ENCODE measurements around the gene AVP.
"Not testable (repeated sequence)": the region's sequence is repeated elsewhere in the genome, so short reads cannot be mapped to it uniquely, and the experiment has no call there.

AVP gene

GRCh38 chr20:3084283-3084985 lies at the start of gene AVP:
AVP (minus strand) TSS chr20:3084724; CDS start chr20:3084674, 50 bp downstream.
- no peaks in the 10 kb centered on the region for H3K36me3 Mint-ChIP-seq (ENCODE audit: low read depth)
- no peak for DNase-seq
- peaks cover 9% of the 10 kb centered on the region for H3K4me1 Mint-ChIP-seq (ENCODE audit: low read depth)
- no peak within 1 kb of the TSS for H3K27ac Mint-ChIP-seq
- peaks cover 45% of the 10 kb centered on the region for H3K27me3 Mint-ChIP-seq
- peak within 1 kb of the TSS; percentile 41 for H3K4me3 Mint-ChIP-seq
- H3K9me3 Mint-ChIP-seq, result no peaks in the 10 kb centered on the region

GRCh38 chr20:3134151-3134550 lies 49.6 kb upstream of the AVP start:
- H3K27ac Mint-ChIP-seq, result no peak overlapping the region
- peaks cover 7% of the 10 kb centered on the region for H3K36me3 Mint-ChIP-seq (ENCODE audit: low read depth)
- H3K9me3 Mint-ChIP-seq, result no peaks in the 10 kb centered on the region
- H3K27me3 Mint-ChIP-seq, result no peaks in the 10 kb centered on the region
- DNase-seq, result no peak
- H3K4me3 Mint-ChIP-seq, result no peak overlapping the region
- peaks cover 20% of the 10 kb centered on the region for H3K4me1 Mint-ChIP-seq (ENCODE audit: low read depth)

GRCh38 chr20:3133155-3133554 lies 48.6 kb upstream of the AVP start:
- no peak for DNase-seq
- no peaks in the 10 kb centered on the region for H3K27me3 Mint-ChIP-seq
- peaks cover 17% of the 10 kb centered on the region for H3K4me1 Mint-ChIP-seq (ENCODE audit: low read depth)
- H3K36me3 Mint-ChIP-seq (ENCODE audit: low read depth), result peaks cover 5% of the 10 kb centered on the region
- no peak overlapping the region for H3K27ac Mint-ChIP-seq
- no peaks in the 10 kb centered on the region for H3K9me3 Mint-ChIP-seq
- H3K4me3 Mint-ChIP-seq, result no peak overlapping the region

- H3K4me3 Mint-ChIP-seq, result no peak overlapping the region
- peaks cover 3% of the 10 kb centered on the region for H3K4me1 Mint-ChIP-seq (ENCODE audit: low read depth)
- H3K9me3 Mint-ChIP-seq, result no peaks in the 10 kb centered on the region
- no peak overlapping the region for H3K27ac Mint-ChIP-seq
- no peaks in the 10 kb centered on the region for H3K27me3 Mint-ChIP-seq
- H3K36me3 Mint-ChIP-seq (ENCODE audit: low read depth), result peaks cover 3% of the 10 kb centered on the region
- no peak for DNase-seq
Measured at GRCh38 chr20:3130051-3130600, 45.6 kb upstream of the AVP start.

GRCh38 chr20:3129094-3129493 lies 44.6 kb upstream of the AVP start:
- peak; percentile 18 for DNase-seq
- H3K36me3 Mint-ChIP-seq (ENCODE audit: low read depth), result peaks cover 9% of the 10 kb centered on the region
- H3K4me1 Mint-ChIP-seq (ENCODE audit: low read depth), result peaks cover 4% of the 10 kb centered on the region
- H3K27me3 Mint-ChIP-seq, result no peaks in the 10 kb centered on the region
- no peaks in the 10 kb centered on the region for H3K9me3 Mint-ChIP-seq
- no peak overlapping the region for H3K4me3 Mint-ChIP-seq
- no peak overlapping the region for H3K27ac Mint-ChIP-seq

GRCh38 chr20:3128275-3128984 lies 43.9 kb upstream of the AVP start:
- Mint-ChIP-seq H3K4me3 (no peak overlapping the region), H3K4me1 (ENCODE audit: low read depth) (peaks cover 6% of the 10 kb centered on the region), H3K27ac (no peak overlapping the region), H3K27me3 (no peaks in the 10 kb centered on the region), H3K36me3 (ENCODE audit: low read depth) (peaks cover 13% of the 10 kb centered on the region), H3K9me3 (no peaks in the 10 kb centered on the region)
- DNase-seq, result no peak

- no peaks in the 10 kb centered on the region for H3K27me3 Mint-ChIP-seq
- peaks cover 25% of the 10 kb centered on the region for H3K4me1 Mint-ChIP-seq (ENCODE audit: low read depth)
- no peak overlapping the region for H3K27ac Mint-ChIP-seq
- peaks cover 4% of the 10 kb centered on the region for H3K9me3 Mint-ChIP-seq
- DNase-seq, result no peak
- no peak overlapping the region for H3K4me3 Mint-ChIP-seq
- H3K36me3 Mint-ChIP-seq (ENCODE audit: low read depth), result peaks cover 31% of the 10 kb centered on the region
Measured at GRCh38 chr20:3126527-3126859, 42.0 kb upstream of the AVP start.

GRCh38 chr20:3125776-3126526 lies 41.4 kb upstream of the AVP start:
- H3K9me3 Mint-ChIP-seq, H3K27me3 Mint-ChIP-seq, H3K27ac Mint-ChIP-seq, DNase-seq, H3K4me3 Mint-ChIP-seq: not testable (repeated sequence)
- H3K36me3 Mint-ChIP-seq (ENCODE audit: low read depth), result peaks cover 37% of the 10 kb centered on the region
- H3K4me1 Mint-ChIP-seq (ENCODE audit: low read depth), result peaks cover 31% of the 10 kb centered on the region

- peaks cover 42% of the 10 kb centered on the region for H3K36me3 Mint-ChIP-seq (ENCODE audit: low read depth)
- H3K4me1 Mint-ChIP-seq (ENCODE audit: low read depth), result peaks cover 36% of the 10 kb centered on the region
- not testable (repeated sequence) for H3K9me3 Mint-ChIP-seq, H3K27ac Mint-ChIP-seq, H3K27me3 Mint-ChIP-seq, DNase-seq, H3K4me3 Mint-ChIP-seq
Measured at GRCh38 chr20:3124773-3125560, 40.4 kb upstream of the AVP start.

GRCh38 chr20:3124163-3124562 lies 39.6 kb upstream of the AVP start:
- H3K4me3 Mint-ChIP-seq, H3K27ac Mint-ChIP-seq, H3K9me3 Mint-ChIP-seq, DNase-seq, H3K27me3 Mint-ChIP-seq: not testable (repeated sequence)
- peaks cover 49% of the 10 kb centered on the region for H3K36me3 Mint-ChIP-seq (ENCODE audit: low read depth)
- peaks cover 40% of the 10 kb centered on the region for H3K4me1 Mint-ChIP-seq (ENCODE audit: low read depth)

GRCh38 chr20:3123542-3123941 lies 39.0 kb upstream of the AVP start:
- no peak for DNase-seq
- peak overlapping the region; percentile 41 for H3K27ac Mint-ChIP-seq
- peaks cover 42% of the 10 kb centered on the region for H3K4me1 Mint-ChIP-seq (ENCODE audit: low read depth)
- peaks cover 4% of the 10 kb centered on the region for H3K9me3 Mint-ChIP-seq
- H3K27me3 Mint-ChIP-seq, result no peaks in the 10 kb centered on the region
- peaks cover 53% of the 10 kb centered on the region for H3K36me3 Mint-ChIP-seq (ENCODE audit: low read depth)
- H3K4me3 Mint-ChIP-seq, result no peak overlapping the region

GRCh38 chr20:3121955-3122610 lies 37.6 kb upstream of the AVP start:
- H3K27me3 Mint-ChIP-seq, result no peaks in the 10 kb centered on the region
- no peak for DNase-seq
- peaks cover 45% of the 10 kb centered on the region for H3K4me1 Mint-ChIP-seq (ENCODE audit: low read depth)
- H3K27ac Mint-ChIP-seq, result peak overlapping the region; percentile 41
- peaks cover 53% of the 10 kb centered on the region for H3K36me3 Mint-ChIP-seq (ENCODE audit: low read depth)
- H3K9me3 Mint-ChIP-seq, result peaks cover 4% of the 10 kb centered on the region
- H3K4me3 Mint-ChIP-seq, result no peak overlapping the region

GRCh38 chr20:3121271-3121911 lies 36.9 kb upstream of the AVP start:
- H3K27ac Mint-ChIP-seq, result peak overlapping the region; percentile 41
- H3K9me3 Mint-ChIP-seq, result peaks cover 4% of the 10 kb centered on the region
- peaks cover 49% of the 10 kb centered on the region for H3K4me1 Mint-ChIP-seq (ENCODE audit: low read depth)
- H3K27me3 Mint-ChIP-seq, result no peaks in the 10 kb centered on the region
- no peak for DNase-seq
- H3K4me3 Mint-ChIP-seq, result no peak overlapping the region
- H3K36me3 Mint-ChIP-seq (ENCODE audit: low read depth), result peaks cover 53% of the 10 kb centered on the region
